Liver (tissue), 3 donors: ENCODE data around the gene SLC4A3.

Experiments
- CTCF ChIP-seq: fragments of 150-350 bp; IDR thresholded peaks from 2 replicates; pipeline ENCODE4 v1.5.1; 2017; ENCODE audit warnings: improper control_type of control experiment, low read depth, low read length; ENCODE audit not compliant: missing input control
- FOXA1 ChIP-seq: IDR thresholded peaks from 2 replicates; pipeline ENCODE4 v1.6.1; 2016; ENCODE audit warnings: antibody characterized with exemption
- GABPA ChIP-seq, 2 donors: IDR thresholded peaks in 1 of 2; conservative IDR thresholded peaks in 1 of 2; 2 replicates each; pipeline ENCODE4 v1.6.1; 2016; ENCODE audit warnings: antibody characterized with exemption in 2 of 2, mild to moderate bottlenecking in 1 of 2, moderate library complexity in 1 of 2
- MAX ChIP-seq: IDR thresholded peaks from 2 replicates; pipeline ENCODE4 v1.6.1; 2016; ENCODE audit warnings: antibody characterized with exemption
- RAD21 ChIP-seq, 2 donors: IDR thresholded peaks; 2 replicates each; pipeline ENCODE4 v1.6.1; 2016; ENCODE audit warnings: antibody characterized with exemption in 2 of 2, mild to moderate bottlenecking in 2 of 2
- YY1 ChIP-seq: IDR thresholded peaks from 2 replicates; pipeline ENCODE4 v1.6.1; 2016; ENCODE audit warnings: antibody characterized with exemption, mild to moderate bottlenecking
- donor health status: healthy.
- donor health status: healthy.

- TF ChIP-seq CTCF (peak; percentile 100), GABPA (IDR thresholded peaks at IDR 0.05 in 1 of 2, conservative IDR thresholded peaks at IDR 0.05 in 1 of 2) (no peak), RAD21 (IDR thresholded peaks at IDR 0.05) (peak; percentile 96 to 98), FOXA1 (no peak), YY1 (no peak), MAX (no peak)
Measured at GRCh38 chr2:219642465-219643083, 15.1 kb downstream of the SLC4A3 start.
